Measurements from ENCODE around the gene HNF1B. TPM values are rescaled to one million over a fixed set of nuclear protein-coding genes. Genes with fewer than 3 reads are reported as not detected.
"Not testable (repeated sequence)": the region's sequence is repeated elsewhere in the genome, so short reads cannot be mapped to it uniquely, and the experiment has no call there.

Gene HNF1B
- total RNA-seq, 4 donors from 2014 or later: 0.29 to 1.5 TPM; not detected in 2

- Histone ChIP-seq H3K9me3 (no peaks in the 10 kb centered on the region), H3K27me3 (no peaks in the 10 kb centered on the region), H3K4me3 (no peak overlapping the region), H3K36me3 (no peaks in the 10 kb centered on the region), H3K27ac (no peak overlapping the region), H3K4me1 (no peaks in the 10 kb centered on the region)
- TF ChIP-seq CTCF (IDR thresholded peaks at IDR 0.05): no peak
- no peak for TF ChIP-seq POLR2A (IDR thresholded peaks at IDR 0.05)
- no peak for DNase-seq
- intact Hi-C loops (cut with DNase I; ENCODE audit: low total_unique reads): no loop called here
Measured at GRCh38 chr17:37682007-37682406, 62.9 kb downstream of the HNF1B start.

- H3K4me1 ChIP-seq; H3K9me3 ChIP-seq; H3K36me3 ChIP-seq; intact Hi-C loops (cut with DNase I; ENCODE audit: low total_unique reads); H3K4me3 ChIP-seq; H3K27ac ChIP-seq; DNase-seq; H3K27me3 ChIP-seq: not testable (repeated sequence)
Measured at GRCh38 chr17:37679995-37680394, 64.9 kb downstream of the HNF1B start.

- intact Hi-C loops (cut with DNase I; ENCODE audit: low total_unique reads): no loop called here
- Histone ChIP-seq H3K36me3 (no peaks in the 10 kb centered on the region), H3K4me3 (no peak overlapping the region), H3K9me3 (no peaks in the 10 kb centered on the region), H3K27me3 (no peaks in the 10 kb centered on the region), H3K27ac (no peak overlapping the region), H3K4me1 (no peaks in the 10 kb centered on the region)
- TF ChIP-seq CTCF (IDR thresholded peaks at IDR 0.05) (no peak), POLR2A (IDR thresholded peaks at IDR 0.05) (no peak)
- DNase-seq: no peak
Measured at GRCh38 chr17:37678036-37678435, 66.8 kb downstream of the HNF1B start.

- no peaks in the 10 kb centered on the region for H3K9me3 ChIP-seq
- TF ChIP-seq POLR2A (IDR thresholded peaks at IDR 0.05): no peak
- TF ChIP-seq CTCF (IDR thresholded peaks at IDR 0.05): no peak
- no peaks in the 10 kb centered on the region for H3K36me3 ChIP-seq
- intact Hi-C loops (cut with DNase I; ENCODE audit: low total_unique reads): no loop called here
- H3K4me3 ChIP-seq: no peak overlapping the region
- no peak for DNase-seq
- no peaks in the 10 kb centered on the region for H3K27me3 ChIP-seq
- H3K27ac ChIP-seq: no peak overlapping the region
- H3K4me1 ChIP-seq: no peaks in the 10 kb centered on the region
Measured at GRCh38 chr17:37677021-37677420, 67.8 kb downstream of the HNF1B start.

- intact Hi-C loops (cut with DNase I; ENCODE audit: low total_unique reads): no loop called here
- Histone ChIP-seq H3K27ac (no peak overlapping the region), H3K36me3 (no peaks in the 10 kb centered on the region), H3K27me3 (no peaks in the 10 kb centered on the region), H3K4me1 (no peaks in the 10 kb centered on the region), H3K9me3 (no peaks in the 10 kb centered on the region), H3K4me3 (no peak overlapping the region)
- no peak for DNase-seq
- TF ChIP-seq CTCF (IDR thresholded peaks at IDR 0.05): no peak
- no peak for TF ChIP-seq POLR2A (IDR thresholded peaks at IDR 0.05)
Measured at GRCh38 chr17:37676115-37676925, 68.5 kb downstream of the HNF1B start.

Measured in uterus (tissue), 4 donors.